GM23338 (cell line): Measurements from ENCODE around the gene TTLL5. TPM values are rescaled to one million over a fixed set of nuclear protein-coding genes. Genes with fewer than 3 reads are reported as not detected.

ENCODE experiments used
- ATAC-seq: fragments of 200-7000 bp; cut with Tn5 transposase; 3 replicates; pipeline ENCODE4 v1.9.1; 2020
- DNase-seq: peaks from one replicate; pipeline ENCODE4 v3.0.0-alpha.2; 2015; ENCODE audit warnings: low spot score
- H2AFZ ChIP-seq: fragments of 200-600 bp; sonication (generic); 2 replicates; pipeline ENCODE4 v1.8.0; 2016; ENCODE audit warnings: antibody characterized with exemption, mild to moderate bottlenecking, moderate library complexity
- H3F3A ChIP-seq: fragments of 200-600 bp; sonication (generic); replicated peaks from 2 replicates; pipeline ENCODE4 v1.8.0; 2017; ENCODE audit warnings: antibody characterized with exemption, mixed run types, low read depth
- H3K27ac ChIP-seq: fragments of 200-600 bp; sonication (generic); 2 replicates; pipeline ENCODE4 v1.6.1; 2016; ENCODE audit warnings: low read depth
- H3K27me3 ChIP-seq: fragments of 200-600 bp; sonication (generic); 2 replicates; pipeline ENCODE4 v1.8.0; 2016; ENCODE audit warnings: mild to moderate bottlenecking, mixed run types, moderate library complexity; ENCODE audit not compliant: insufficient read depth
- H3K36me3 ChIP-seq: fragments of 200-600 bp; sonication (generic); 2 replicates; pipeline ENCODE4 v1.8.0; 2016; ENCODE audit warnings: mild to moderate bottlenecking; ENCODE audit not compliant: insufficient read depth
- H3K4me1 ChIP-seq: fragments of 200-600 bp; sonication (generic); 2 replicates; pipeline ENCODE4 v1.8.0; 2016; ENCODE audit warnings: mild to moderate bottlenecking, moderate library complexity; ENCODE audit not compliant: insufficient read depth
- H3K4me2 ChIP-seq: fragments of 200-600 bp; sonication (generic); 2 replicates; pipeline ENCODE4 v1.7.1; 2017; ENCODE audit warnings: mixed run types
- H3K4me3 ChIP-seq: fragments of 200-600 bp; sonication (generic); 2 replicates; pipeline ENCODE4 v1.6.1; 2016; ENCODE audit warnings: mixed run types
- H3K79me2 ChIP-seq: fragments of 200-600 bp; sonication (generic); replicated peaks from 2 replicates; pipeline ENCODE4 v1.8.0; 2017; ENCODE audit warnings: mild to moderate bottlenecking; ENCODE audit not compliant: insufficient read depth
- H3K9me2 ChIP-seq: fragments of 200-600 bp; sonication (generic); 2 replicates; pipeline ENCODE4 v1.8.0; 2017; ENCODE audit not compliant: insufficient read depth
- H4K20me1 ChIP-seq: fragments of 200-600 bp; sonication (generic); replicated peaks from 2 replicates; pipeline ENCODE4 v1.8.0; 2017; ENCODE audit warnings: mild to moderate bottlenecking; ENCODE audit not compliant: insufficient read depth
- H3K27ac Mint-ChIP-seq: 2 replicates; pipeline ENCODE4 v1.8.0; 2020; ENCODE audit warnings: inconsistent platforms, mild to moderate bottlenecking, moderate library complexity, mixed read lengths
- H3K27me3 Mint-ChIP-seq: 3 replicates; pipeline ENCODE4 v1.8.0; 2022; ENCODE audit warnings: low read depth, mild to moderate bottlenecking, moderate library complexity, mixed read lengths, inconsistent platforms; ENCODE audit not compliant: insufficient read depth, poor library complexity
- H3K36me3 Mint-ChIP-seq: 3 replicates; pipeline ENCODE4 v1.8.0; 2021; ENCODE audit warnings: low read depth, mild to moderate bottlenecking, inconsistent platforms, moderate library complexity, mixed read lengths
- H3K4me1 Mint-ChIP-seq: 3 replicates; pipeline ENCODE4 v1.8.0; 2020; ENCODE audit warnings: mild to moderate bottlenecking, inconsistent platforms, mixed read lengths
- H3K4me3 Mint-ChIP-seq: 3 replicates; pipeline ENCODE4 v1.8.0; 2021; ENCODE audit warnings: moderate library complexity, mild to moderate bottlenecking, inconsistent platforms, mixed read lengths
- H3K9me3 Mint-ChIP-seq: 3 replicates; pipeline ENCODE4 v1.8.0; 2020; ENCODE audit warnings: moderate library complexity, mild to moderate bottlenecking, inconsistent platforms, mixed read lengths
- CTCF ChIP-seq, 2 experiments: fragments of 200-600 bp in 1 of 2; sonication (generic) in 1 of 2; conservative IDR thresholded peaks; 2 replicates each; pipeline versions ENCODE4 v1.5.1 to v1.6.1; 2016 to 2017; ENCODE audit warnings: antibody characterized with exemption in 2 of 2, low read depth in 2 of 2, mild to moderate bottlenecking in 2 of 2, moderate library complexity in 1 of 2
- ETS1 ChIP-seq: IDR thresholded peaks from 2 replicates; pipeline ENCODE4 v1.6.1; 2016; ENCODE audit warnings: antibody characterized with exemption
- EZH2 ChIP-seq: fragments of 200-600 bp; sonication (generic); IDR thresholded peaks from one replicate; pipeline ENCODE4 v1.8.0; 2017; ENCODE audit warnings: antibody characterized with exemption, mild to moderate bottlenecking, low read depth; ENCODE audit not compliant: unreplicated experiment
- EZH2phosphoT487 ChIP-seq: fragments of 200-600 bp; sonication (generic); IDR thresholded peaks from one replicate; pipeline ENCODE4 v1.8.1; 2018; ENCODE audit warnings: antibody characterized with exemption; ENCODE audit not compliant: unreplicated experiment
- JUNB ChIP-seq: IDR thresholded peaks from one replicate; pipeline ENCODE4 v1.6.1; 2016; ENCODE audit warnings: antibody characterized with exemption; ENCODE audit not compliant: unreplicated experiment
- POLR2AphosphoS5 ChIP-seq: IDR thresholded peaks from 2 replicates; pipeline ENCODE4 v1.6.1; 2016; ENCODE audit warnings: antibody characterized with exemption, low read depth
- STAT1 ChIP-seq: IDR thresholded peaks from one replicate; pipeline ENCODE4 v1.6.1; 2016; ENCODE audit warnings: antibody characterized with exemption; ENCODE audit not compliant: unreplicated experiment
- ZNF114 ChIP-seq: fragments of 250-450 bp; sonication (Bioruptor Pico); IDR thresholded peaks from 2 replicates; pipeline ENCODE4 v1.5.0; 2020; ENCODE audit warnings: mild to moderate bottlenecking, moderate library complexity
- ZNF331 ChIP-seq: fragments of 250-450 bp; sonication (Bioruptor Pico); IDR thresholded peaks from 2 replicates; pipeline ENCODE4 v1.5.0; 2020; ENCODE audit warnings: low read depth, mild to moderate bottlenecking, moderate library complexity
- ZNF462 ChIP-seq: fragments of 250-450 bp; sonication (Bioruptor Pico); IDR thresholded peaks from 2 replicates; pipeline ENCODE4 v1.5.0; 2020; ENCODE audit warnings: mild to moderate bottlenecking, moderate library complexity
- polyA plus RNA-seq: library from polyadenylated mRNA; unstranded; fragments of >200 nt; fragmentation: Nextera tagmentation; extraction: Ambion mirVana; gene quantifications from 2 replicates; pipeline ENCODE4 v1.2.1, GENCODE V29; 2016
- total RNA-seq: library from RNA; depleted of rRNA; stranded (reverse); fragments of >200 nt; shearing (Covaris generic); gene quantifications from 2 replicates; pipeline ENCODE4 v1.2.3, GENCODE V29; 2014

The TTLL5 gene
- total and polyA plus RNA-seq, 2 experiments from 2014 or later: 33.5 to 35.4 TPM

- Mint-ChIP-seq H3K4me1 (peaks cover 18% of the 10 kb centered on the region), H3K9me3 (no peaks in the 10 kb centered on the region), H3K27me3 (peaks cover 5% of the 10 kb centered on the region), H3K4me3 (no peak overlapping the region), H3K36me3 (peaks cover 3% of the 10 kb centered on the region; the same call in 2 of the 3 replicates), H3K27ac (no peak overlapping the region)
- Histone ChIP-seq H3K27ac (no peak overlapping the region), H3K79me2 (no peaks in the 10 kb centered on the region), H3K27me3 (no peaks in the 10 kb centered on the region), H3K4me3 (no peak overlapping the region), H3K9me2 (no peaks in the 10 kb centered on the region), H2AFZ (no peak overlapping the region), H3F3A (no peaks in the 10 kb centered on the region), H4K20me1 (peaks cover 12% of the 10 kb centered on the region), H3K4me1 (peaks cover 8% of the 10 kb centered on the region; the same call in 1 of the 2 replicates), H3K36me3 (no peaks in the 10 kb centered on the region), H3K4me2 (no peak overlapping the region)
- DNase-seq: no peak
- peak; percentile 49 for ATAC-seq
- no peak for TF ChIP-seq POLR2AphosphoS5
- no peak for TF ChIP-seq STAT1
- no peak for TF ChIP-seq EZH2phosphoT487
- no peak for TF ChIP-seq ETS1
- no peak for TF ChIP-seq EZH2
Measured at GRCh38 chr14:75881994-75882393, 220.9 kb downstream of the TTLL5 start.

- Mint-ChIP-seq H3K27ac (no peak overlapping the region), H3K27me3 (peaks cover 6% of the 10 kb centered on the region), H3K9me3 (no peaks in the 10 kb centered on the region), H3K4me3 (no peak overlapping the region), H3K4me1 (peaks cover 18% of the 10 kb centered on the region), H3K36me3 (peaks cover 3% of the 10 kb centered on the region; the same call in 2 of the 3 replicates)
- Histone ChIP-seq H3K4me2 (no peak overlapping the region), H4K20me1 (peaks cover 7% of the 10 kb centered on the region), H3K27ac (no peak overlapping the region), H3K27me3 (no peaks in the 10 kb centered on the region), H3K9me2 (no peaks in the 10 kb centered on the region), H2AFZ (no peak overlapping the region), H3K4me1 (peaks cover 8% of the 10 kb centered on the region; the same call in 1 of the 2 replicates), H3K4me3 (no peak overlapping the region), H3F3A (no peaks in the 10 kb centered on the region), H3K36me3 (no peaks in the 10 kb centered on the region), H3K79me2 (no peaks in the 10 kb centered on the region)
- DNase-seq: peak; percentile 51
- peak; percentile 76 for ATAC-seq
- TF ChIP-seq ZNF114 (no peak), CTCF (conservative IDR thresholded peaks at IDR 0.05; ENCODE audit: low read depth in 2 of 2) (peak; percentile 27 to 43; a peak in 3 of 4 replicates), ZNF462 (CRISPR knock-in tag) (no peak), ETS1 (no peak), STAT1 (no peak), ZNF331 (CRISPR knock-in tag) (no peak), EZH2phosphoT487 (no peak), JUNB (no peak)
Measured at GRCh38 chr14:75884198-75884611, 223.2 kb downstream of the TTLL5 start.
